Tibial artery (tissue), 4 donors: ENCODE measurements around the gene TBX6.
A peak's percentile ranks its signal among the peaks of the same experiment; 100 is the strongest.

Source experiments
- DNase-seq, 2 donors: peaks; one replicate each; pipeline ENCODE4 v3.0.0-alpha.2; 2019
- H3K27ac ChIP-seq, 2 donors: fragments of 200-600 bp; sonication (generic) in 1 of 2; 1 replicate in 1 of 2; 2 replicates in 1 of 2; pipeline ENCODE4 v1.5.1; 2018 to 2019; ENCODE audit warnings: mild to moderate bottlenecking in 1 of 2
- H3K27me3 ChIP-seq, 2 donors: fragments of 200-600 bp; sonication (generic) in 1 of 2; one replicate each; pipeline versions ENCODE4 v1.5.1 to v1.6.0; 2016 to 2019
- H3K36me3 ChIP-seq, 3 donors: fragments of 200-600 bp; sonication (generic) in 2 of 3; one replicate each; pipeline ENCODE4 v1.5.1; 2016 to 2019; ENCODE audit warnings: mild to moderate bottlenecking in 2 of 3
- H3K4me1 ChIP-seq, 4 donors: fragments of 200-600 bp; sonication (generic) in 2 of 4; 1 replicate in 3 of 4; 2 replicates in 1 of 4; pipeline ENCODE4 v1.5.1; 2016 to 2019
- H3K4me3 ChIP-seq, 2 donors: fragments of 200-600 bp; sonication (generic) in 1 of 2; 1 replicate in 1 of 2; 2 replicates in 1 of 2; pipeline ENCODE4 v1.5.1; 2018 to 2019; ENCODE audit warnings: mild to moderate bottlenecking in 2 of 2
- H3K9me3 ChIP-seq, 3 donors: fragments of 200-600 bp; sonication (generic) in 1 of 3; one replicate each; pipeline ENCODE4 v1.5.1; 2016 to 2019
- CTCF ChIP-seq, 2 experiments: fragments of 200-600 bp in 1 of 2; fragments of 450-650 bp in 1 of 2; IDR thresholded peaks; one replicate each; pipeline ENCODE4 v1.5.1; 2017 to 2019; ENCODE audit warnings: antibody characterized with exemption in 2 of 2, mild to moderate bottlenecking in 1 of 2, moderate library complexity in 1 of 2
- intact Hi-C: fragments of 100-400 bp; cut with DNase I; formaldehyde crosslinking; loops from one replicate; pipeline ENCODE4 v1.15.0; 2023; ENCODE audit warnings: low total_unique reads

Gene TBX6

DNA sequence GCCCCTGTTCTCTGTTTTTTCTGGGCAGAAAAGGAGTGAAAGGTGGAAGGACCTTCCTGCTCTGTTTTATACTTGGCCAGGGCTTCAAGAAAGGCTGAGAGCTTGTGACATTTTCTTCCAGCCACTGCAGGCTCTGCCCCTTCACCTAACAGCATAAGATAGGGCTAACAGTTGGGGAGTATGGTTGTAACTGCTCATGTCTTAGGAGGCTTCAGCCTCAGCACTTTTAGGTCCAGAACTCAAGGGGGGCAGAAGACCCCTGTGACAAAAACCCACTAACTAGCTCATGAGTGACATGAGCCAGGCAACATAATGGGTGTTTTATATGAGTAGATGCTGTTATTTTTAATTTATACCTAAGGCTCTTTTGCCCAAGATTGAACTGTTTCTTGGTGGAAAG is 21.2 kb downstream of the TBX6 start:
- DNase-seq = no peak
- H3K27ac ChIP-seq = peak overlapping the region; percentile 45 to 96
- intact Hi-C loops = no loop called here
- no peak overlapping the region for H3K4me3 ChIP-seq
- H3K36me3 ChIP-seq = peaks cover 66 to 73% (median 68%) of the 10 kb centered on the region in 3 donors
- peaks cover 0 to 56% (median 46%) of the 10 kb centered on the region in 4 donors for H3K4me1 ChIP-seq
- no peak for TF ChIP-seq CTCF (IDR thresholded peaks at IDR 0.05)
- no peaks in the 10 kb centered on the region for H3K9me3 ChIP-seq
- H3K27me3 ChIP-seq = no peaks in the 10 kb centered on the region

DNA sequence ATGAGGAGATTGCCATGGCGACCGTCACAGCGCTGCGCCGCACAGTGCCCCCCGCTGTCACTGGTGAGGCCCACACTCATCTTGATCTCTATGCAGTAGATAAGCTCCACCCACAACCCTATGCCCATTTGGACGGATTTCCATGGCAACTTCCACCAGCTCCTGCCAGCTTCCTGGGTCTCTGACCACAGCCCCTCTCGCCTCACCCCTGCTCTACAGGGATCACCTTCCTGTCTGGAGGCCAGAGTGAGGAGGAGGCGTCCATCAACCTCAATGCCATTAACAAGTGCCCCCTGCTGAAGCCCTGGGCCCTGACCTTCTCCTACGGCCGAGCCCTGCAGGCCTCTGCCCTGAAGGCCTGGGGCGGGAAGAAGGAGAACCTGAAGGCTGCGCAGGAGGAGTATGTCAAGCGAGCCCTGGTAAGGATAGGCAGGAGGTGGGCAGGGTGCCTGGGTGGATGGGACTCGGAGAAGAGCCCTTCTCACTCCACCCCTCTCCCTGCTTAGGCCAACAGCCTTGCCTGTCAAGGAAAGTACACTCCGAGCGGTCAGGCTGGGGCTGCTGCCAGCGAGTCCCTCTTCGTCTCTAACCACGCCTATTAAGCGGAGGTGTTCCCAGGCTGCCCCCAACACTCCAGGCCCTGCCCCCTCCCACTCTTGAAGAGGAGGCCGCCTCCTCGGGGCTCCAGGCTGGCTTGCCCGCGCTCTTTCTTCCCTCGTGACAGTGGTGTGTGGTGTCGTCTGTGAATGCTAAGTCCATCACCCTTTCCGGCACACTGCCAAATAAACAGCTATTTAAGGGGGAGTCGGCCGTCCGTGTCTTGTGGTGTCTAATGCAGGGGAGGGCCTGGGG is 21.9 kb downstream of the TBX6 start:
- intact Hi-C loops = no loop called here
- peak overlapping the region in 1 of 2 donors; percentile 19 for H3K4me3 ChIP-seq
- peaks cover 0 to 49% (median 42%) of the 10 kb centered on the region in 4 donors for H3K4me1 ChIP-seq
- no peak for DNase-seq
- no peak for TF ChIP-seq CTCF (IDR thresholded peaks at IDR 0.05)
- H3K9me3 ChIP-seq = no peaks in the 10 kb centered on the region
- no peaks in the 10 kb centered on the region for H3K27me3 ChIP-seq
- H3K27ac ChIP-seq = peak overlapping the region; percentile 45 to 96
- H3K36me3 ChIP-seq = peaks cover 66 to 73% (median 68%) of the 10 kb centered on the region in 3 donors

- peak overlapping the region; percentile 45 to 96 for H3K27ac ChIP-seq
- peaks cover 66 to 73% (median 68%) of the 10 kb centered on the region in 3 donors for H3K36me3 ChIP-seq
These were observed 22.7 kb downstream of the TBX6 start for GRCh38 chr16:30068750-30069610.

GRCh38 chr16:30068333-30068732 is 23.4 kb downstream of the TBX6 start:
- Histone ChIP-seq H3K36me3 (peaks cover 62 to 68% (median 63%) of the 10 kb centered on the region in 3 donors), H3K27ac (peak overlapping the region in 1 of 2 donors; percentile 96), H3K4me1 (peaks cover 0 to 56% (median 47%) of the 10 kb centered on the region in 4 donors), H3K27me3 (no peaks in the 10 kb centered on the region), H3K9me3 (no peaks in the 10 kb centered on the region), H3K4me3 (no peak overlapping the region)
- no peak for TF ChIP-seq CTCF (IDR thresholded peaks at IDR 0.05)
- no peak for DNase-seq
- intact Hi-C loops = no loop called here

More at GRCh38 chr16:30068750-30069610, 22.7 kb downstream of the TBX6 start:
- peak overlapping the region in 1 of 2 donors; percentile 19 for H3K4me3 ChIP-seq
- peaks cover 0 to 49% (median 42%) of the 10 kb centered on the region in 4 donors for H3K4me1 ChIP-seq
- intact Hi-C loops = no loop called here
- no peaks in the 10 kb centered on the region for H3K9me3 ChIP-seq
- H3K27me3 ChIP-seq = no peaks in the 10 kb centered on the region
- TF ChIP-seq CTCF (IDR thresholded peaks at IDR 0.05) = peak; percentile 15
- no peak for DNase-seq

DNA sequence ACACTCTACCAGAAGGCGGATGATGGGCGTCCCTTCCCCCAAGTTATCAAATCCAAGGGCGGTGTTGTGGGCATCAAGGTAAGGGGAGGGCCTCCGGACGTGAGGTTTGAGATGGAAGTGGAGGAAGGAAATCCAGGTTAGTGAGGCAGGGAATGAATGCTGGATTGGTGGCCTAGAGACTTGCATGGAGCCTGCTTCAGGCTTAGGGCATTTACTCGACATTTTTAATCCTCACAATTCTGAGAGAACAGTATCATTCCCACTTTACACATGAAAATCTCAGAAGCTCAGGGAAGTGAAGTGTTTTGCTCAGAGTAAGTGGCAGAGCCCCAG is 24.2 kb downstream of the TBX6 start:
- Histone ChIP-seq H3K27me3 (no peaks in the 10 kb centered on the region), H3K36me3 (peaks cover 55 to 60% (median 57%) of the 10 kb centered on the region in 3 donors), H3K4me1 (peaks cover 0 to 64% (median 54%) of the 10 kb centered on the region in 4 donors), H3K27ac (peak overlapping the region; percentile 96 to 97), H3K9me3 (no peaks in the 10 kb centered on the region), H3K4me3 (peak overlapping the region; percentile 98 to 99)
- TF ChIP-seq CTCF (IDR thresholded peaks at IDR 0.05) = no peak
- intact Hi-C loops = no loop called here
- DNase-seq = no peak
